ENCODE measurements around the gene GMIP. TPM values are rescaled to one million over a fixed set of nuclear protein-coding genes. Genes with fewer than 3 reads are reported as not detected.

The GMIP gene
- total and polyA plus RNA-seq, 7 donors: 0.51 to 2.3 (median 1.4) TPM

DNA sequence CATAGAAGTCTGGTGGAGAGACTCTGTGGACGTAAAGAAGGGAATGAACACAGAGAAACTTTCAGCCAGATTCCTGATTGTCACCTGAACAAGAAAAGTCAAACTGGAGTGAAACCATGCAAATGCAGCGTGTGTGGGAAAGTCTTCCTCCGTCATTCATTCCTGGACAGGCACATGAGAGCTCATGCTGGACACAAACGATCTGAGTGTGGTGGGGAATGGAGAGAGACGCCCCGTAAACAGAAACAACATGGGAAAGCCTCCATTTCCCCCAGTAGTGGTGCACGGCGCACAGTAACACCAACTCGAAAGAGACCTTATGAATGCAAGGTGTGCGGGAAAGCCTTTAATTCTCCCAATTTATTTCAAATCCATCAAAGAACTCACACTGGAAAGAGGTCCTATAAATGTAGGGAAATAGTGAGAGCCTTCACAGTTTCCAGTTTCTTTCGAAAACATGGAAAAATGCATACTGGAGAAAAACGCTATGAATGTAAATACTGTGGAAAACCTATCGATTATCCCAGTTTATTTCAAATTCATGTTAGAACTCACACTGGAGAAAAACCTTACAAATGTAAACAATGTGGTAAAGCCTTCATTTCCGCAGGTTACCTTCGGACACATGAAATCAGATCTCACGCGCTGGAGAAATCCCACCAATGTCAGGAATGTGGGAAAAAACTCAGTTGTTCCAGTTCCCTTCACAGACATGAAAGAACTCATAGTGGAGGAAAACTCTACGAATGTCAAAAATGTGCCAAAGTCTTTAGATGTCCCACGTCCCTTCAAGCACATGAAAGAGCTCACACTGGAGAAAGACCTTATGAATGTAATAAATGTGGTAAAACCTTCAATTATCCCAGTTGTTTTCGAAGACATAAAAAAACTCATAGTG is 36.0 kb upstream of the GMIP start:
- TF ChIP-seq, protein P1, sequence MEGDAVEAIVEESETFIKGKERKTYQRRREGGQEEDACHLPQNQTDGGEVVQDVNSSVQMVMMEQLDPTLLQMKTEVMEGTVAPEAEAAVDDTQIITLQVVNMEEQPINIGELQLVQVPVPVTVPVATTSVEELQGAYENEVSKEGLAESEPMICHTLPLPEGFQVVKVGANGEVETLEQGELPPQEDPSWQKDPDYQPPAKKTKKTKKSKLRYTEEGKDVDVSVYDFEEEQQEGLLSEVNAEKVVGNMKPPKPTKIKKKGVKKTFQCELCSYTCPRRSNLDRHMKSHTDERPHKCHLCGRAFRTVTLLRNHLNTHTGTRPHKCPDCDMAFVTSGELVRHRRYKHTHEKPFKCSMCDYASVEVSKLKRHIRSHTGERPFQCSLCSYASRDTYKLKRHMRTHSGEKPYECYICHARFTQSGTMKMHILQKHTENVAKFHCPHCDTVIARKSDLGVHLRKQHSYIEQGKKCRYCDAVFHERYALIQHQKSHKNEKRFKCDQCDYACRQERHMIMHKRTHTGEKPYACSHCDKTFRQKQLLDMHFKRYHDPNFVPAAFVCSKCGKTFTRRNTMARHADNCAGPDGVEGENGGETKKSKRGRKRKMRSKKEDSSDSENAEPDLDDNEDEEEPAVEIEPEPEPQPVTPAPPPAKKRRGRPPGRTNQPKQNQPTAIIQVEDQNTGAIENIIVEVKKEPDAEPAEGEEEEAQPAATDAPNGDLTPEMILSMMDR (IDR thresholded peaks at IDR 0.05): no peak
- Histone ChIP-seq H3K27ac (no peak overlapping the region), H3K4me1 (no peaks in the 10 kb centered on the region), H3K36me3 (ENCODE audit: insufficient read depth in 1 of 2, low read depth in 1 of 2) (peaks cover 17 to 40% of the 10 kb centered on the region in 2 donors), H3K4me3 (no peak overlapping the region), H3K27me3 (ENCODE audit: insufficient read depth in 3 of 3, low read length in 2 of 3) (no peaks in the 10 kb centered on the region), H3K9me3 (peaks cover 8% of the 10 kb centered on the region)
- DNase-seq (no peak), ATAC-seq (no peak)
- intact Hi-C loops (cut with DNase I): no loop called here
- 94 to 97% (median 96%) methylated on average over 20 of the region's 20 CpGs for WGBS, 3 donors

DNA sequence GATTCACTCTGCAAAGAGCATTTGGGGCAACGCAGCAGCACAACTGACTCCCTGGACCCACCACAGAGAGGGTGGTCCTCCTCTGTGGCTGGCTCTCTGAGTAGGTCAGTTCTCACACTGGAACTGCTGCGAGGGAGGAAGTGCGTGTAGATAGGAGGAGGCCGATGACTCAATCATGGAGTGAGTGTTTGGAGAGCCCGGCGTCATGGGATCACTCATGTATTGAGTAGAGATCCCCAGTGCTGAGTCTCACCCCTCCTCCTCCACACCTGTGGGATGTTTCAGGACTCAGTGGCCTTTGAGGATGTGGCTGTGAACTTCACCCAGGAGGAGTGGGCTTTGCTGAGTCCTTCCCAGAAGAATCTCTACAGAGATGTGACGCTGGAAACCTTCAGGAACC is 34.1 kb upstream of the GMIP start:
- no peaks in the 10 kb centered on the region for H3K27me3 ChIP-seq (ENCODE audit: insufficient read depth in 3 of 3, low read length in 2 of 3)
- 88 to 91% (median 89%) methylated on average over 7 of the region's 7 CpGs for WGBS, 3 donors
- no peaks in the 10 kb centered on the region for H3K4me1 ChIP-seq
- H3K9me3 ChIP-seq: peaks cover 8% of the 10 kb centered on the region
- TF ChIP-seq, protein P1 (IDR thresholded peaks at IDR 0.05): no peak
- intact Hi-C loops (cut with DNase I): no loop called here
- H3K36me3 ChIP-seq (ENCODE audit: insufficient read depth in 1 of 2, low read depth in 1 of 2): peaks cover 17 to 40% of the 10 kb centered on the region in 2 donors
- no peak for ATAC-seq
- H3K4me3 ChIP-seq: no peak overlapping the region
- H3K27ac ChIP-seq: no peak overlapping the region
- no peak for DNase-seq

DNA sequence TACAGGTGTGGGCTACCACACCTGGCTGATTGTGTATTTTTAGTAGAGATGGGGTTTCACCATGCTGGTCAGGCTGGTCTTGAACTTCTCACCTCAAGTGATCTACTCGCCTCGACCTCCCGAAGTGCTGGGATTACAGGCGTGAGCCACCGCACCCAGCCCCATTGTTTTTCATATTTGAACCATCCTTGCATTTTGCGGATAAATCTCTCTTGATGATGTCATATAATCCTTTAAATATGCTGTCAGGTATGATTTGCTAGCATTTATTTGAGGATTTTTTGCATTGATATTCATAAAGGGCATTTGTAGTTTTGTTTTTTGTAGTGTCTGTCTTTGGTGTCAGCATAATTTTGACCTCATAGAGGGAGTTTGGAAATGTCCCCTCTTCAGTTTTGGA is 30.9 kb upstream of the GMIP start:
- Histone ChIP-seq H3K36me3 (ENCODE audit: insufficient read depth in 1 of 2, low read depth in 1 of 2) (peaks cover 9 to 24% of the 10 kb centered on the region in 2 donors), H3K4me1 (peaks cover 2% of the 10 kb centered on the region), H3K9me3 (peaks cover 7% of the 10 kb centered on the region), H3K27me3 (ENCODE audit: insufficient read depth in 3 of 3, low read length in 2 of 3) (no peaks in the 10 kb centered on the region), H3K4me3 (no peak overlapping the region), H3K27ac (no peak overlapping the region)
- TF ChIP-seq, protein P1 (IDR thresholded peaks at IDR 0.05): no peak
- DNase-seq (no peak), ATAC-seq (no peak)
- intact Hi-C loops (cut with DNase I): no loop called here
- WGBS, 3 donors: 96 to 99% (median 98%) methylated on average over 6 of the region's 6 CpGs

DNA sequence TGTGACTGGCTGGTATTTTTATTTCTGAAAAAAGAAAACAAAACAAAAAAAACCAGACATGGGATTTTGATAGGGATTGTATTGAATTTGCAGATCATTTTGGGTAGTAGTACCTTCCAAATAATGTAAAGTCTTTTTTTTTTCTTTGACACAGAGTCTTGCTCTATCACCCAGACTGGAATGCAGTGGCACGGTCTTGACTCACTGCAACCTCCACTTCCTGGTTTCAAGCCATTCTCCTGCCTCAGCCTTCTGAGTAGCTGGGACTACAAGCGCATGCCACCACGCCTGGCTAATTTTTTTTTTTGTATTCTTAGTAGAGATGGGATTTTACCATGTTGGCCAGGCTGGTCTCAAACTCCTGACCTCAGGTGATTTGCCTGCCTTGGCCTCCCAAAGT is 29.4 kb upstream of the GMIP start:
- H3K4me3 ChIP-seq: no peak overlapping the region
- H3K9me3 ChIP-seq: no peaks in the 10 kb centered on the region
- H3K27ac ChIP-seq: no peak overlapping the region
- TF ChIP-seq, protein P1 (IDR thresholded peaks at IDR 0.05): no peak
- intact Hi-C loops (cut with DNase I): no loop called here
- DNase-seq (no peak), ATAC-seq (no peak)
- H3K4me1 ChIP-seq: peaks cover 4% of the 10 kb centered on the region
- peaks cover 4 to 9% of the 10 kb centered on the region in 2 donors for H3K36me3 ChIP-seq (ENCODE audit: insufficient read depth in 1 of 2, low read depth in 1 of 2)
- no peaks in the 10 kb centered on the region for H3K27me3 ChIP-seq (ENCODE audit: insufficient read depth in 3 of 3, low read length in 2 of 3)
- WGBS, 3 donors: 95 to 99% (median 96%) methylated on average over 3 of the region's 3 CpGs
